SU-DHL-6 (cell line): Measurements from ENCODE around the gene SUB1.

Experiments
- CTCF ChIP-seq: fragments of 200-600 bp; sonication (generic); IDR thresholded peaks from one replicate; pipeline ENCODE4 v1.5.1; 2017; ENCODE audit warnings: antibody characterized with exemption, mild to moderate bottlenecking, low read length, moderate library complexity; ENCODE audit not compliant: insufficient read depth, poor library complexity, severe bottlenecking
- EZH2phosphoT487 ChIP-seq: fragments of 200-600 bp; sonication (generic), shearing (Covaris generic); conservative IDR thresholded peaks from 2 replicates; pipeline ENCODE4 v1.6.1; 2018; ENCODE audit warnings: mild to moderate bottlenecking, antibody characterized with exemption, low read length, moderate library complexity, mixed read lengths

DNA sequence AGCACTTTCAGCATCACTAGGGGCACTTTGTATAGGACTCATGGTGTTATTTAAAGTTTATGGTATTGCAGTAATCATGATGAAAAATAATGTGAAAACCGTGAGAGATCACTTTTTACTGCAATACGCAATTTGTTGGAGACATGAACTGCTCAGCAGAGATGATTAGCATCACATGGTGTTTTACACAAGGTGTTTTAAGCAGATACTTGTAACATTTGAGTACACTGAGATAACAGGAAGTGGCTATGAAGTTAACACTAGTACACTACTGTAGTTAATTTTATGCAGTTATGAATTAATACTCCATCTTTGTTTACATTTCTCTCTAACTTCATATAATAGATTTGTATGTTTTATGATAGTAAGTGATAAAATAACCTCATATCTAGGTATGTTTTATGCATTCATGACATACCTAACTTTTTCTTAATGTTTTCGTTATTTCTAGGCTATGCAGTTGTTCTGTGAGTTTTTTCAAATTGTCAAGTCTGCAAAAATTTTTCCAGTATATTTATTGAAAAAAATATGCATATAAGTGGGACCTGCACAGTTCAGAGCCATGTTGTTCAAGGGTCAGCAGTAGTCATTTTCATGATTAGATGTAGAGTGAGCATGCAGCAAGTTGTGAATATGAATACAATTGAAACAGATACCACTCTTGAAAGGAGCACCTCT, 13.0 kb downstream of the SUB1 start:
- TF ChIP-seq EZH2phosphoT487 (no peak), CTCF (no peak)
